Measurements from ENCODE around the gene TENM3.

TENM3 gene

GRCh38 chr4:182291597-182292270 lies 48.5 kb downstream of the TENM3 start:
- no peak for DNase-seq

- no peak for DNase-seq
Observed at GRCh38 chr4:182292612-182293011, 49.4 kb downstream of the TENM3 start.

GRCh38 chr4:182293691-182294255 lies 50.6 kb downstream of the TENM3 start:
- DNase-seq = no peak

GRCh38 chr4:182294451-182294850 lies 51.2 kb downstream of the TENM3 start:
- no peak for DNase-seq

- no peak for DNase-seq
Observed at GRCh38 chr4:182297659-182298058, 54.5 kb downstream of the TENM3 start.

GRCh38 chr4:182301736-182302135 lies 58.5 kb downstream of the TENM3 start:
- DNase-seq = no peak

GRCh38 chr4:182303847-182304246 lies 60.6 kb downstream of the TENM3 start:
- DNase-seq = no peak

- no peak for DNase-seq
Observed at GRCh38 chr4:182306792-182307507, 63.7 kb downstream of the TENM3 start.

- DNase-seq = no peak
Observed at GRCh38 chr4:182307746-182308145, 64.5 kb downstream of the TENM3 start.

- DNase-seq = no peak
Observed at GRCh38 chr4:182309877-182310276, 66.7 kb downstream of the TENM3 start.

GRCh38 chr4:182310316-182310715 lies 67.1 kb downstream of the TENM3 start:
- no peak for DNase-seq

- no peak for DNase-seq
Observed at GRCh38 chr4:182310962-182311361, 67.8 kb downstream of the TENM3 start.

- DNase-seq = no peak
Observed at GRCh38 chr4:182314537-182314936, 71.3 kb downstream of the TENM3 start.

GRCh38 chr4:182318256-182318655 lies 75.1 kb downstream of the TENM3 start:
- DNase-seq = no peak

- no peak for DNase-seq
Observed at GRCh38 chr4:182320092-182320491, 76.9 kb downstream of the TENM3 start.

- DNase-seq = no peak
Observed at GRCh38 chr4:182320580-182320979, 77.4 kb downstream of the TENM3 start.

- DNase-seq = no peak
Observed at GRCh38 chr4:182324282-182324681, 81.1 kb downstream of the TENM3 start.

- no peak for DNase-seq
Observed at GRCh38 chr4:182325397-182325796, 82.2 kb downstream of the TENM3 start.

GRCh38 chr4:182325848-182326255 lies 82.7 kb downstream of the TENM3 start:
- DNase-seq = no peak

- no peak for DNase-seq
Observed at GRCh38 chr4:182328505-182328904, 85.3 kb downstream of the TENM3 start.

GRCh38 chr4:182337366-182337765 lies 94.2 kb downstream of the TENM3 start:
- no peak for DNase-seq

GRCh38 chr4:182338063-182338462 lies 94.9 kb downstream of the TENM3 start:
- DNase-seq = no peak

GRCh38 chr4:182338746-182339145 lies 95.5 kb downstream of the TENM3 start:
- DNase-seq = no peak

- DNase-seq = no peak
Observed at GRCh38 chr4:182339221-182339641, 96.0 kb downstream of the TENM3 start.
